ENCODE data around the gene GPR160. TPM values are rescaled to one million over a fixed set of nuclear protein-coding genes. Genes with fewer than 3 reads are reported as not detected.

Gene GPR160
- total RNA-seq, 2 experiments from 2014 or later: 90.5 to 117 TPM

DNA sequence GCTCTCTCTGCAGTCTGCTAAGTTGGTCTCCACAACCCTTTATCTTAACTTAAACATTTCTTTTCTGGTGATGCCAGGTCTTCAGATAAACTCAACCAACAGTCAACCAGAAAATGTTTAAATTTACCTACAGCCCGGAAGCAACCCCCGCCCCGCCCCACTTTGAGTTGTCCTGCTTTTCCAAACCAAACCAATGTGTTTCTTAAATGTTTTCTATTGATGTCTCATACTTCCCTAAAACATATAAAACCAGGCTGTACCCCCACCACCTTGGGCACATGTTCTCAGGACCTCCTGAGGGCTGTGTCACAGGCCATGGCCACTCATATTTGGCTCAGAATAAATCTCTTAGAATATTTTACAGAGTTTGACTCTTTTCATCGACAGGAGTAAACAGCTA, 13.2 kb upstream of the GPR160 start:
- no peaks in the 10 kb centered on the region for H3K9me3 ChIP-seq (ENCODE audit: low read length)
- no peaks in the 10 kb centered on the region for H4K20me1 ChIP-seq (ENCODE audit: insufficient read depth, low read length)
- no peaks in the 10 kb centered on the region for H3K9me2 ChIP-seq (ENCODE audit: insufficient read depth, low read length)
- no peaks in the 10 kb centered on the region for H3K79me2 ChIP-seq (ENCODE audit: insufficient read depth, low read depth, low read length)
- no TSS peak for BruUV-seq (replicated peaks)
- POLR2A ChIA-PET: no interaction called here
- H3K4me1 ChIP-seq (ENCODE audit: insufficient read depth, low read length, poor library complexity, severe bottlenecking): peaks cover 7% of the 10 kb centered on the region
- no peak overlapping the region for H3K4me2 ChIP-seq (ENCODE audit: low read length)
- H3K27ac ChIP-seq (ENCODE audit: low read depth, low read length, poor library complexity, severe bottlenecking): no peak overlapping the region
- H3K36me3 ChIP-seq (ENCODE audit: insufficient read depth, low read length): no peaks in the 10 kb centered on the region
- CTCF ChIA-PET (ENCODE audit: unreplicated experiment): no interaction called here
- intact Hi-C loops (cut with micrococcal nuclease; ENCODE audit: unreplicated experiment): no loop called here
- H2AFZ ChIP-seq (ENCODE audit: low read length): no peak overlapping the region
- no peak for DNase-seq (ENCODE audit: low spot score)
- TF ChIP-seq EZH2phosphoT487 (IDR thresholded peaks at IDR 0.05; ENCODE audit: borderline replicate concordance, low read depth, low read length): no peak
- H3K4me3 ChIP-seq (ENCODE audit: low read depth, low read length, poor library complexity, severe bottlenecking): no peak overlapping the region

DNA sequence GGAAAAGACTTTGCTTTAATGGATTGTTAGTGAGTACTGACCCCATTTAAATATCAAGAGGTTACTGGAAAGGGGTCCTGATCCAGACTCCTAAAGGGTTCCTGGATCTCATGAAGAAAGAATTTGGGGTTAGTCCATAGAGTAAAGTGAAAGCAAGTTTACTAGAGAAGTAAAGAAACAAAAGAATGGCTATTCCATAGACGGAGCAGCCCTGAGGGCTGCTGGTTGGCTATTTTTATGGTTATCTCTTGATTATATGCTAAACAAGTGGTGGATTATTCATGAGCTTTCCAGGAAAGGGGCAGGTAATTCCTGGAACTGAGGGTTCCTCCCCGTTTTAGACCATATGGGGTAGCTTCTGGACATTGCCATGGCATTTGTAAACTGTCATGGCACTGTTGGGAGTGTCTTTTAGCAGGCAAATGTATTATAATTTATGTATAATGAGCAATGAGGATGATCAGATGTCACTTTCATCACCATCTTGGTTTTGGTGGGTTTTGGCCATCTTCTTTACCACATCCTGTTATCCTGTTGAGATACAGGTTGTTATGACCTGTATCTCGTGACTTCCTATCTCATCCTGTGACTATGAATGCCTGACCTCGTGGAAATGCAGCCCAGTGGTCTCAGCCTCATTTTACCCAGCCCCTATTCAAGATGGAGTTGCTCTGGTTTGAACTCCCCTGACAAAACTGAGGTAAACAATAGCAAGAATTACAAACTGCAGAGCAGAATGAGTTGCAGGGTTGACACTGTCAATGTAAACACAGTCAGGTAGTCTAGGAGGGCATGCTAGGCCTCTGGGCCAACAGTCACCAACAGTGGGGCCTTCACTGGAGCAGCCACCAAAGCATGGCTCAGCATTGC, 10.3 kb upstream of the GPR160 start:
- Histone ChIP-seq H2AFZ (ENCODE audit: low read length) (peak overlapping the region; percentile 46; the same call in 1 of the 2 replicates), H3K4me3 (ENCODE audit: low read depth, low read length, poor library complexity, severe bottlenecking) (no peak overlapping the region), H3K79me2 (ENCODE audit: insufficient read depth, low read depth, low read length) (no peaks in the 10 kb centered on the region), H3K36me3 (ENCODE audit: insufficient read depth, low read length) (no peaks in the 10 kb centered on the region), H3K4me2 (ENCODE audit: low read length) (no peak overlapping the region), H3K4me1 (ENCODE audit: insufficient read depth, low read length, poor library complexity, severe bottlenecking) (peaks cover 7% of the 10 kb centered on the region), H4K20me1 (ENCODE audit: insufficient read depth, low read length) (no peaks in the 10 kb centered on the region), H3K9me2 (ENCODE audit: insufficient read depth, low read length) (no peaks in the 10 kb centered on the region), H3K9me3 (ENCODE audit: low read length) (no peaks in the 10 kb centered on the region), H3K27ac (ENCODE audit: low read depth, low read length, poor library complexity, severe bottlenecking) (no peak overlapping the region)
- ChIA-PET CTCF (ENCODE audit: unreplicated experiment) (no interaction called here), POLR2A (interaction anchor here (0.7 to 0.8 kb wide), 2 partner anchors 13 to 17 kb away, joined by 3 read pairs; no protein-coding TSS in a partner anchor)
- no peak for DNase-seq (ENCODE audit: low spot score)
- TF ChIP-seq EZH2phosphoT487 (IDR thresholded peaks at IDR 0.05; ENCODE audit: borderline replicate concordance, low read depth, low read length): no peak
- TF ChIP-seq, protein P1, sequence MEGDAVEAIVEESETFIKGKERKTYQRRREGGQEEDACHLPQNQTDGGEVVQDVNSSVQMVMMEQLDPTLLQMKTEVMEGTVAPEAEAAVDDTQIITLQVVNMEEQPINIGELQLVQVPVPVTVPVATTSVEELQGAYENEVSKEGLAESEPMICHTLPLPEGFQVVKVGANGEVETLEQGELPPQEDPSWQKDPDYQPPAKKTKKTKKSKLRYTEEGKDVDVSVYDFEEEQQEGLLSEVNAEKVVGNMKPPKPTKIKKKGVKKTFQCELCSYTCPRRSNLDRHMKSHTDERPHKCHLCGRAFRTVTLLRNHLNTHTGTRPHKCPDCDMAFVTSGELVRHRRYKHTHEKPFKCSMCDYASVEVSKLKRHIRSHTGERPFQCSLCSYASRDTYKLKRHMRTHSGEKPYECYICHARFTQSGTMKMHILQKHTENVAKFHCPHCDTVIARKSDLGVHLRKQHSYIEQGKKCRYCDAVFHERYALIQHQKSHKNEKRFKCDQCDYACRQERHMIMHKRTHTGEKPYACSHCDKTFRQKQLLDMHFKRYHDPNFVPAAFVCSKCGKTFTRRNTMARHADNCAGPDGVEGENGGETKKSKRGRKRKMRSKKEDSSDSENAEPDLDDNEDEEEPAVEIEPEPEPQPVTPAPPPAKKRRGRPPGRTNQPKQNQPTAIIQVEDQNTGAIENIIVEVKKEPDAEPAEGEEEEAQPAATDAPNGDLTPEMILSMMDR (conservative IDR thresholded peaks at IDR 0.05; ENCODE audit: low read length): no peak
- no TSS peak for BruUV-seq (replicated peaks)
- intact Hi-C loops (cut with micrococcal nuclease; ENCODE audit: unreplicated experiment): no loop called here

DNA sequence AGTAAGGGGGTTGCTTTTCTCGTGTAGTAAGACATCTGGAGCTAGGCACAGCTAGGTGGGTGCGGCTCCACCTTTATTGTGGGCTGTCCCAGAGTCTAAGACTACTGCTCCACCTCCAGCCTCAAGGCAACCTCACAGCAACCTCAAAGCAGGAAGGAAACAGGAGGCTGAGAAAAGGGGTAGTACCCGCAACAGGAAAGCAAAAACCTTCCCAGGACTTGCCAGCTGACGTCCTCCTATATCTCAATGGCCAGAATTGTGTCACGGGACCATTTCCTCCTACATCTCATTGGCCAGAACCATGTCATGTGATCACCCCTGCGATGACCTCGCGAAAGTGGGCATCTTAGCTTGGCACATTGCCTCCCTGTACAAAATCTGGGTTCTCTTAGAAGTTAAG, 4.3 kb upstream of the GPR160 start:
- Histone ChIP-seq H3K27ac (ENCODE audit: low read depth, low read length, poor library complexity, severe bottlenecking) (no peak overlapping the region), H4K20me1 (ENCODE audit: insufficient read depth, low read length) (no peaks in the 10 kb centered on the region), H2AFZ (ENCODE audit: low read length) (peak overlapping the region; percentile 30; the same call in 1 of the 2 replicates), H3K4me1 (ENCODE audit: insufficient read depth, low read length, poor library complexity, severe bottlenecking) (peaks cover 19% of the 10 kb centered on the region), H3K79me2 (ENCODE audit: insufficient read depth, low read depth, low read length) (peaks cover under 1% of the 10 kb centered on the region; the same call in 1 of the 2 replicates), H3K36me3 (ENCODE audit: insufficient read depth, low read length) (no peaks in the 10 kb centered on the region), H3K9me3 (ENCODE audit: low read length) (peaks cover 5% of the 10 kb centered on the region; the same call in 1 of the 2 replicates), H3K4me3 (ENCODE audit: low read depth, low read length, poor library complexity, severe bottlenecking) (no peak overlapping the region), H3K4me2 (ENCODE audit: low read length) (peak overlapping the region; percentile 4; the same call in 1 of the 2 replicates), H3K9me2 (ENCODE audit: insufficient read depth, low read length) (no peaks in the 10 kb centered on the region)
- CTCF ChIA-PET (ENCODE audit: unreplicated experiment): interaction anchor here (0.7 to 0.9 kb wide), 2 partner anchors 12 to 55 kb away, joined by 3 read pairs; no protein-coding TSS in a partner anchor
- DNase-seq (ENCODE audit: low spot score): peak; percentile 34
- no peak for TF ChIP-seq EZH2phosphoT487 (IDR thresholded peaks at IDR 0.05; ENCODE audit: borderline replicate concordance, low read depth, low read length)
- TF ChIP-seq, protein P1 (conservative IDR thresholded peaks at IDR 0.05; ENCODE audit: low read length): no peak
- no TSS peak for BruUV-seq (replicated peaks)
- POLR2A ChIA-PET: interaction anchor here (0.6 to 1.5 kb wide), 5 partner anchors 12 to 101 kb away, joined by 3 to 7 read pairs (median 3); no protein-coding TSS in a partner anchor
- intact Hi-C loops (cut with micrococcal nuclease; ENCODE audit: unreplicated experiment): no loop called here
